ENCODE data around the gene ABCC12. TPM values are rescaled to one million over a fixed set of nuclear protein-coding genes. Genes with fewer than 3 reads are reported as not detected.

The ABCC12 gene
- total and polyA plus RNA-seq, 2 donors (not counting 3 experiments of a cell fraction or from before 2014, with no cell fraction given) = not detected

- FAIRE-seq (no peak), DNase-seq (ENCODE audit: low read depth, low spot score) (no peak)
- H3K4me2 ChIP-seq (ENCODE audit: insufficient read depth, low read length) = no peak overlapping the region
- ChIA-PET POLR2A (no interaction called here), CTCF (interaction anchor here (0.6 to 8.7 kb wide), 9 partner anchors 9 to 1520 kb away, joined by 3 to 91 read pairs (median 3); partner anchors contain the start of gene NETO2)
- intact Hi-C loops (cut with micrococcal nuclease) = loop anchor here (1.0 to 5.0 kb wide), 5 partner anchors 41 to 1209 kb away; partner anchors contain the start of genes ITFG1 and PHKB
- dilution Hi-C loops (cut with MboI; ENCODE audit: extremely low pct_ligation_motif_present, low sequenced_read_pairs) = no loop called here
- H2AFZ ChIP-seq (ENCODE audit: low read depth, low read length) = no peak overlapping the region
- no peaks in the 10 kb centered on the region for H3K9me3 ChIP-seq (replicated peaks; ENCODE audit: control insufficient read depth, insufficient read depth, low read length)
- no peaks in the 10 kb centered on the region for H3K36me3 ChIP-seq (ENCODE audit: control insufficient read depth in 2 of 2, extremely low read depth in 1 of 2, insufficient read depth in 2 of 2, low read length in 2 of 2)
- H3K9me1 ChIP-seq (replicated peaks; ENCODE audit: control insufficient read depth, extremely low read depth, insufficient read depth, low read length) = no peaks in the 10 kb centered on the region
- H3K27me3 ChIP-seq (ENCODE audit: control insufficient read depth in 2 of 2, insufficient read depth in 2 of 2, low read length in 2 of 2) = peaks cover 0 to 3% of the 10 kb centered on the region in 2 experiments
- no peaks in the 10 kb centered on the region for H3K4me1 ChIP-seq (ENCODE audit: control insufficient read depth, extremely low read depth, insufficient read depth, low read length)
- no peak overlapping the region for H3K4me3 ChIP-seq (replicated peaks in 1 of 3; ENCODE audit: insufficient read depth in 1 of 3, low read depth in 1 of 3, low read length in 3 of 3)
- no peak overlapping the region for H3K9ac ChIP-seq (replicated peaks; ENCODE audit: extremely low read depth, insufficient read depth, low read length)
- TF ChIP-seq MAX (IDR thresholded peaks at IDR 0.05; ENCODE audit: insufficient read depth, insufficient read length) (no peak), JUN (IDR thresholded peaks at IDR 0.05; ENCODE audit: borderline replicate concordance, insufficient read depth, insufficient read length, low read depth) (no peak), CTCF (IDR thresholded peaks at IDR 0.05; ENCODE audit: extremely low read depth in 1 of 2, insufficient read depth in 1 of 2, low read depth in 1 of 2, low read length in 2 of 2) (no peak), EZH2 (IDR thresholded peaks at IDR 0.05; ENCODE audit: borderline replicate concordance, low read depth, low read length, severe bottlenecking) (no peak), FOS (IDR thresholded peaks at IDR 0.05; ENCODE audit: borderline replicate concordance, insufficient read depth, low read length) (no peak), POLR2AphosphoS5 (IDR thresholded peaks at IDR 0.05; ENCODE audit: insufficient read depth, low read depth, low read length) (no peak), MYC (IDR thresholded peaks at IDR 0.05; ENCODE audit: low read depth, low read length) (no peak), POLR2A (IDR thresholded peaks at IDR 0.05; ENCODE audit: low read depth, low read length) (no peak)
- no peak overlapping the region for H3K27ac ChIP-seq (ENCODE audit: insufficient read depth, low read depth, low read length)
- no peaks in the 10 kb centered on the region for H3K79me2 ChIP-seq (ENCODE audit: control insufficient read depth, insufficient read depth, low read length)
- H4K20me1 ChIP-seq (replicated peaks; ENCODE audit: control insufficient read depth, extremely low read depth, insufficient read depth, low read length) = no peaks in the 10 kb centered on the region
- BruUV-seq (replicated peaks) = no TSS peak
These were observed 1.5 kb upstream of the ABCC12 start for GRCh38 chr16:48157302-48157701.

All from endothelial cell of umbilical vein (primary cell).